Hindlimb muscle (tissue), 1 donor: Measurements from ENCODE around the gene MYADM. TPM values are rescaled to one million over a fixed set of nuclear protein-coding genes. Genes with fewer than 3 reads are reported as not detected.
"Not testable (repeated sequence)": the region's sequence is repeated elsewhere in the genome, so short reads cannot be mapped to it uniquely, and the experiment has no call there.

Experiments
- DNase-seq: peaks from one replicate; pipeline ENCODE4 v3.0.0-alpha.2; 2013
- polyA plus RNA-seq: library from polyadenylated mRNA; unstranded; fragments of 120-200 nt; gene quantifications from one replicate; pipeline ENCODE4 v1.2.1, GENCODE V29; 2013; ENCODE audit not compliant: insufficient read length

Gene MYADM
- polyA plus RNA-seq, 1 donor = 184 TPM

DNA sequence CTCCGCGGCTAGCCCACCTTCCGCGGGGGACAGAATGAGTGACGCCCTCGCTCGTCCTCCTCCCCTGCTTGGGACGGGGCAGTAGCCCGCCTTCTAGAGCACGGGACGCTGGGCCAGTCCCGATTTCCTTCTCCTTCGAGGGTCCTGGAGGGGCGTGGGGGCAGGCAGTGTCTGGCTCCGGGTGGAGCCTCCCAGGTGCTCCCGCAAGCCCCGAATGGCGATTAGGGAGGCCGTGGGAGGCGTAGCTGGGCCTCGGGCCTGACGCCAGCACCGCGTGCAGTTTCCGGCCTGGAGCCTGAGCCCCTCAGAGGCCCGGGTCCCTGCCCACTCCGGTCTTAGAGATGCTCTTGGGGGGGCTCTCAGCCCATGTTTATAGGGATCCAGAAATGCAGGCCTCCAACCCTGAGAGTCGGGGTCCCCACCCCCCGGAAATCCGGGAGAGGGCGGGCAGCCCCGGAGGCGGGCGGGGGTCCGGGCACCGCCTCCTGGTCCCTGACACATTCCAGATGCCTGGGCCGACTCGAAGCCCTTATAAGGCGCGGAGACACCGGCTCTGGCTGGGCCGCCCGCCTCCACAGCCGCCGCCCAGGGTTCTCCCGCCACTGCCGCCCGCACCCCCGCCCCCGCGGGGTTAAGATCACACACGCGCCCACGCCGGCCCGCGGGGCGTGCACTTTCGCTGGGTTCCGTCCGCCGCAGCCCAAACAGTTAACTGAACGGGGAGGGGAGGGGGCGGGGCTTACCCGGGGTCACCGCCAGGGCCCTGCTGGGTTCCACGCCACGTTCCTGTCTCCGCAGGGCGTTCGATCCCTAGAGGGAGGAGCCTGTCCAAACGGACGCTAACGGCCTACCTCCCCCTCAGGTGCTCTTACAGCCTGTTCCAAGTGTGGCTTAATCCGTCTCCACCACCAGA lies 1.5 kb downstream of the MYADM start:
- DNase-seq = peak; percentile 86

DNA sequence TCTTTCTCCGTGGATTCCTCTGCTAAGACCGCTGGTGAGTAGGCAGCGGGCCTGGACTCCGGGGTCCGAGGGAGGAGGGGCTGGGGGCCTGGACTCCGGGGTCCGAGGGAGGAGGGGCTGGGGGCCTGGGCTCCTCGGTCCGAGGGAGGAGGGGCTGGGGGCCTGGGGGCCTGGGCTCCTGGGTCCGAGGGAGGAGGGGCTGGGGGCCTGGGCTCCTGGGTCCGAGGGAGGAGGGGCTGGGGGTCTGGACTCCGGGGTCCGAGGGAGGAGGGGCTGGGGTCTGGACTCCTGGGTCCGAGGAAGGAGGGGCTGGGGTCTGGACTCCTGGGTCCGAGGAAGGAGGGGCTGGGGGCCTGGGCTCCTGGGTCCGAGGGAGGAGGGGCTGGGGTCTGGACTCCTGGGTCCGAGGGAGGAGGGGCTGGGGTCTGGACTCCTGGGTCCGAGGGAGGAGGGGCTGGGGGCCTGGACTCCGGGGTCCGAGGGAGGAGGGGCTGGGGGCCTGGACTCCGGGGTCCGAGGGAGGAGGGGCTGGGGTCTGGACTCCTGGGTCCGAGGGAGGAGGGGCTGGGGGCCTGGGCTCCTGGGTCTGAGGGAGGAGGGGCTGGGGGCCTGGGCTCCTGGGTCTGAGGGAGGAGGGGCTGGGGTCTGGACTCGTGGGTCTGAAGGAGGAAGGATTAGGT lies 2.3 kb downstream of the MYADM start:
- DNase-seq = not testable (repeated sequence)

DNA sequence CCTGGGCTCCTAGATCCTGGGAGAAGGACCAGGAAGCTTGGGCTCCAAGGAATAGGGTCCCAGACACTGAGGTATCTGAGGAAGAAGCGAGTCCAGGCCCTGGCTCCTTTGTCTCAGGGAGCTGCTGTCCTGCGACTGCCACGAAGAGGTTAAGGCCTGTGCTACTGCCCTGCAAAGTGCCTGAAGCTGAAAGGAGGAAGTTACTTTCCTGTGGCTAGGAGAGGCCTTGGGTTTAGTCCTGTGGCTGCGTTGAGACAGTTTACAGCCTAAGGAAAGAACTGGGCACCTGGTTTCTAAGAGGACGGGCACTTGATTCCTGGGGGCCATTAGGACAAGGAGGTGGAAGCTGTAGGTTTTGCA lies 2.8 kb downstream of the MYADM start:
- DNase-seq = no peak

DNA sequence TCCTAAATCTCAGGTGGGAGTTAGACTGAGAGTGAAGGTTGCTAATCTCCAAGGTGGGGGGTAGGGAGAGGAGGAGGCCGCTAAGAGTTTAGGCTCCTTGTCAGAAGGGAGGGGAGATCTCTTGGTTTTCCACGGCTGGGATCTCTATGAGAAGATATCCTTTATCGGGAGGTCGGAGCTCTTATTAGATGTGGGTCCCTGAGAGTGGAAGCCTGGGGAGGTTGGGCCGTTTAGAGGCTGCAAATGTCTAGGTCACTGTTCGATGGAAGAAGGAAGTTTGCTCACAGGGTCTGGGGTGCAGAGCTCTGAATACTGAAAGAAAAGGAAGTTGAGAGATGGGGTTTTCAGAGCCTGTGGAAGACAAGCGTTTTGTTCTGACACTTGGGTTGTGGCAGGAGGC lies 3.8 kb downstream of the MYADM start:
- DNase-seq = no peak

DNA sequence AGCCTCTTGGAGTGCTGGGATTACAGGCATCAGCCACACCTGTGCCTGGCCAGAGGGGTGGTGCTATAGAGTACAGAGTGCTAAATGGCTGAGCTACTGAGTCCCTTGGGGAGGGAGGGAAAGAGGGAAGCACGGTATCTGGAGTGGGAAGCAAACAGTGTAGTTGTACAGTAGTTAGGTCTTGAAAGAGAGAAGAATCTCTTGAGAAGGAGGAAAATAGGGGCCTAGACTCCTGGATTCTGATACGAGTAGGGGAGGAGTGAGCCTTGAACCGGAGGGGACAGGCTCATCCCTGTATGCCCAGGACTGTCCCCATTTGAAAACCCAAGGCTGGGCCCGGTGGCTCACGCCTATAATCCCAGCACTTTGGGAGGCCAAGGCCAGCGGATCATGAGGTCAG lies 5.1 kb downstream of the MYADM start:
- DNase-seq = no peak

DNA sequence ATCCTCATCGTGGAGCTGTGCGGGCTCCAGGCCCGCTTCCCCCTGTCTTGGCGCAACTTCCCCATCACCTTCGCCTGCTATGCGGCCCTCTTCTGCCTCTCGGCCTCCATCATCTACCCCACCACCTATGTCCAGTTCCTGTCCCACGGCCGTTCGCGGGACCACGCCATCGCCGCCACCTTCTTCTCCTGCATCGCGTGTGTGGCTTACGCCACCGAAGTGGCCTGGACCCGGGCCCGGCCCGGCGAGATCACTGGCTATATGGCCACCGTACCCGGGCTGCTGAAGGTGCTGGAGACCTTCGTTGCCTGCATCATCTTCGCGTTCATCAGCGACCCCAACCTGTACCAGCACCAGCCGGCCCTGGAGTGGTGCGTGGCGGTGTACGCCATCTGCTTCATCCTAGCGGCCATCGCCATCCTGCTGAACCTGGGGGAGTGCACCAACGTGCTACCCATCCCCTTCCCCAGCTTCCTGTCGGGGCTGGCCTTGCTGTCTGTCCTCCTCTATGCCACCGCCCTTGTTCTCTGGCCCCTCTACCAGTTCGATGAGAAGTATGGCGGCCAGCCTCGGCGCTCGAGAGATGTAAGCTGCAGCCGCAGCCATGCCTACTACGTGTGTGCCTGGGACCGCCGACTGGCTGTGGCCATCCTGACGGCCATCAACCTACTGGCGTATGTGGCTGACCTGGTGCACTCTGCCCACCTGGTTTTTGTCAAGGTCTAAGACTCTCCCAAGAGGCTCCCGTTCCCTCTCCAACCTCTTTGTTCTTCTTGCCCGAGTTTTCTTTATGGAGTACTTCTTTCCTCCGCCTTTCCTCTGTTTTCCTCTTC lies 6.3 kb downstream of the MYADM start:
- DNase-seq = no peak

DNA sequence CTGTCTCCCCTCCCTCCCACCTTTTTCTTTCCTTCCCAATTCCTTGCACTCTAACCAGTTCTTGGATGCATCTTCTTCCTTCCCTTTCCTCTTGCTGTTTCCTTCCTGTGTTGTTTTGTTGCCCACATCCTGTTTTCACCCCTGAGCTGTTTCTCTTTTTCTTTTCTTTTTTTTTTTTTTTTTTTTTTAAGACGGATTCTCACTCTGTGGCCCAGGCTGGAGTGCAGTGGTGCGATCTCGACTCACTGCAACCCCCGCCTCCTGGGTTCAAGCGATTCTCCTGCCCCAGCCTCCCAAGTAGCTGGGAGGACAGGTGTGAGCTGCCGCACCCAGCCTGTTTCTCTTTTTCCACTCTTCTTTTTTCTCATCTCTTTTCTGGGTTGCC lies 6.9 kb downstream of the MYADM start:
- no peak for DNase-seq

DNA sequence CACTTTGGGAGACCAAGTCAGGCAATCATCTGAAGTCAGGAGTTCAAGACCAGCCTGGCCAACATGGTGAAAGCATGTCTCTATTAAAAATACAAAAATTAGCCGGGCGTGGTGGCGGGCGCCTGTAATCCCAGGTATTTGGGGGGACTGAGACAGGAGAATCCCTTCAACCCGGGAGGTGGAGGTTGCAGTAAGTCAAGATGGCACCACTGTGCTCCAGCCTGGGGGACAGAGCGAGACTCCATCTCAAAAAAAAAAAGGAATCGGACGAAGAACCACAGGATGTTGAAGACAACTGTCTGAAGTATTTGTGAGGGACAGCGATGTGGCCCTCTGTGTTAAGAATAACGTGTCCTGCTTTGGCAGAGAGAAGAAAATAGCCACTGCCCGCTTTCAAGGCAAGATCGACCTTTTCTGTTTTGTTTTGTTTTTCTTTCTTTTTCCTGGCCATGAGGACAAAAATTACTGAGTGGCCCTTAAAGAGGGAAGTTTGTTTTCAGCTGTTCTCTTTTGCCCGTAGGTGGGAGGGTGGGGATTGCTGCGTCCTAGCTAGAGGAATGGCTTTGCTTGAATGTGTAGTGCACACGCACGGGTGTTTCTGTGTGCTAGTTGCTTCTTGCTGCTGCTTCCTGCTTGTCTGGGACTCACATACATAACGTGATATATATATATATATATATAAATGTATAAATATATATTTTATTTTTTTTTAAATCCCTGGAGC lies 8.1 kb downstream of the MYADM start:
- no peak for DNase-seq

DNA sequence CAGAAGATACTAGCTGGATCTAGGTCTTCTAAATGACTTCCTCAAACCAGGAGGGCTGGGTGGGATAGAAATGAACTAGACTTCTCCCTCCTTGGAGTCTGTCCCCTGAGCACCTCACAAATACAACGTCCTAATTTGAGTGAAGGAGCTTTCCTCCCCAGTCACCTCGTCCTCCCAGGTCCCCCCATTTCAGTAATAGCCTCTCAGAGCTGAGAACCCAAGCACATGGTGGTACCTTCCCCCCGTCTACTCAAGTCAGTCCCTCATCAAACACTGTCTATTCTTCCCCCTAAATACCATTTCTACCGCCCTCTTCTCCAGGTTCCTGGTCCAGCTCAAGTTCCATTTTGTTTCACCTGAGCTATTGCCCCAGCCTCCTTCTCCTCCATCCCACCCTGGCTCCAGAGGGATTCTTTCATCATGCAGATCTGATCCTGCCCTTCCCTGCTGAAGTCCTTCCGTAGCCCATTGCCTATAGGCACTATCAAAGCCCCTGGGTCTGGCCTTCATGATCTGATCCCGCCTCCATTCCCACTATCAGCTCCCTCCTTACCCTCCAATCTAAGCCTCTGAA lies 9.1 kb downstream of the MYADM start:
- no peak for DNase-seq

DNA sequence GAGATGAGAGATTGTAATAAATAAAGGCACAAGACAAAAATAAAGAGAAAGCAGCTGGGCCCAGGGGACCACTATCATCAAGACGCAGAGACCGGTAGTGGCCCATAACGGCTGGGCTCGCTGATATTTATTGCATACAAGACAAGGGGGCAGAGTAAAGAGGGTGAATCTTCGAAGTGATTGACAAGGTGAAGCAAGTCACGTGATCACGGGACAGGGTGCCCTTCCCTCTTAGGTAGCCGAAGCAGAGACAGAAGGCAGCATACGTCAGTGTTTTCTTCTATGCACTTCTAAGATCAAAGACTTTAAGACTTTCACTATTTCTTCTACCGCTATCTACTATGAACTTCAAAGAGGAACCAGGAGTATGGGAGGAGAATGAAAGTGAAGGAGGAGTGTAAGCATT lies 9.7 kb downstream of the MYADM start:
- DNase-seq = no peak

DNA sequence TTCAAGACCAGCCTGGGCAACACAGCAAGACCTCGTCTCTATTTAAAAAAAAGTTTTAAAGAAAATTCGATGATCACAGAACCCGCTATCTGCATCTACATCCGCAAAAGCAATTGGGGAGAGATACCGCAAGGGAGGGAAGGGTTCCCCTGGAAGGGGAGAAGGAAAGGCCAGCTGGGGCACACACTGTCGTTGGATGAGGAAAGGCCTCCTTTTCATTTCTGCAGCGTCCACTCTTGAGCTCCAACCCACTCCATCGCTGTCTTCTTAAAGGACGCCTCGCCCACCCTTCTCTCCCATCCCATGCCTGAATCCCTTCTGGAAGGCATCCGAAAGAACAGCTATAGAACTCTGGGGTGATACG lies 11.1 kb downstream of the MYADM start:
- DNase-seq = no peak

DNA sequence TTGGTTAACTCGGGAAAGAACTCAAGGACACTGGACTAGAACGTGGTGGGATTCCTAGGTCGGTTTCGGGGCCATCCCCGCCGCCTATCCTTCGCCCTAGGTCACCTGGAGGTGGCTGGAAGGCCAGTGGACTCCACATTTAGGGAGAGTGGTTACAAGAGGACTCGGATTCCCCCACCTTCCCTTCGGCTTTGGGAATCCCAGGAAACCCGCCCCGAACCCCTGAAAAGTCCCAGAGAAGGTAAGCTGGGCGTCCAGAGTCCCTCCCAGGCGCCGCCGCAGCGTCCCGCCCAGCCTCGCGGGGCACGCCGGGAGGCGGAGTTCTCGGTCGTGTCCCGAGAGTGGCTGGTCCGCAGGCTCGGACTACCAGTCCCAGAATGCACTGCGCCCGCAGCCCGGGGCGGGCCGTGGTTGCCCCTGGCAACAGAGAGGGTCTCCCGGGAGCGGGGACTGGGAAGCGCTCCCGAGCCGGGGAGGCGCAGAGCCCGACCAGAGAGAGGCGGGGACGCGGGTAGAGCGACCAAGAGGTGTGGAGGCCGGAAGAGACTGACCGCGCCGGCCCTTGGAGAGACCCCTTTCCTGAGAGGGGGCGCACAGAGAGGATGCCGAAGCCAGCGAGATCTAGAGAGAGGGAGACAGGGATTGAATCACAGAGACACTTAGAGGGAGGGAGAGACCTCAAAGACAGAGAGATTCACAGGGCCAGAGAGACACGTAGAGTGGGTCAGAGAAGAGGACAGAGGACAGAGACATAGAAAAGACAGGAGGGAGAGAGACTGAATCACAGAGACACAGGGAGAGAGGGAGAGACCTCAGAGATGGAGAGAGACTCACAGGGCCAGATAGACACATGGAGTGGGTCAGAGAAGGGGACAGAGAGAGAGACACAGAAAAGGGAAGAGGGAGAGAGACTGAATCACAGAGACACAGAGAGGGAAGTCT lies 11.7 kb downstream of the MYADM start:
- peak; percentile 97 for DNase-seq

DNA sequence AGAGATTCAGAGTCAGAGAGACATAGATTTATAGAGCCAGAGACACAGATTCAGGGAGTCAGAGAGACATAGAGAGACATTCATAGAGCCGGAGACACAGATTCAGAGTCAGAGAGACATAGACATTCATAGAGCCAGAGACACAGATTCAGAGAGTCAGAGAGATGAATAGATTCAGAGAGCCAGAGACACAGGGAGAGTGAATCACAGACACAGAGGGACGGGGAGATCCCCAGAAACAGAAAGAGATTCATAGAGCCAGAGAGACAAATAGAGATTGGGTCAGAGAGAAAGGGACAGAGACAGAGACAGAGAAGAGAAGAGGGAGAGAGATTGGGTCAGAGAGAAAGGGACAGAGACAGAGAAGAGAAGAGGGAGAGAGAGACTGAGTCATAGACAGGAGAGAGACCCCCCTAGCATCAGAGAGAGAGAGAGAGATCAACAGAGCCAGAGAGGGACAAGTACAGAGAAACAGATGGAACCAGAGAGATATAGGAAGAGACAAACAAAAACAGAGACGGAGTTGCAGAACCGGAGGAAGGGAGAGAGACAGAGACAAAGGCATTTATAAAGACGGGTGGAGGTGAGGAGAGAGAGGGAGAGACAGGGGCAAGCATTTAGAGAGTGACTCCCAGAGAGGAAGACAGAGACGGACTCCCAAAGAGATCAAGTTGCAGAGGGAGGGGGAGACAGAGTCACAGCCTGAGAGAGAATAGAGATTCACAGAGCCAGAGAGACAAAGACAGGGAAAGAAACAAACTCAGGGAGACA lies 13.2 kb downstream of the MYADM start:
- DNase-seq = no peak

DNA sequence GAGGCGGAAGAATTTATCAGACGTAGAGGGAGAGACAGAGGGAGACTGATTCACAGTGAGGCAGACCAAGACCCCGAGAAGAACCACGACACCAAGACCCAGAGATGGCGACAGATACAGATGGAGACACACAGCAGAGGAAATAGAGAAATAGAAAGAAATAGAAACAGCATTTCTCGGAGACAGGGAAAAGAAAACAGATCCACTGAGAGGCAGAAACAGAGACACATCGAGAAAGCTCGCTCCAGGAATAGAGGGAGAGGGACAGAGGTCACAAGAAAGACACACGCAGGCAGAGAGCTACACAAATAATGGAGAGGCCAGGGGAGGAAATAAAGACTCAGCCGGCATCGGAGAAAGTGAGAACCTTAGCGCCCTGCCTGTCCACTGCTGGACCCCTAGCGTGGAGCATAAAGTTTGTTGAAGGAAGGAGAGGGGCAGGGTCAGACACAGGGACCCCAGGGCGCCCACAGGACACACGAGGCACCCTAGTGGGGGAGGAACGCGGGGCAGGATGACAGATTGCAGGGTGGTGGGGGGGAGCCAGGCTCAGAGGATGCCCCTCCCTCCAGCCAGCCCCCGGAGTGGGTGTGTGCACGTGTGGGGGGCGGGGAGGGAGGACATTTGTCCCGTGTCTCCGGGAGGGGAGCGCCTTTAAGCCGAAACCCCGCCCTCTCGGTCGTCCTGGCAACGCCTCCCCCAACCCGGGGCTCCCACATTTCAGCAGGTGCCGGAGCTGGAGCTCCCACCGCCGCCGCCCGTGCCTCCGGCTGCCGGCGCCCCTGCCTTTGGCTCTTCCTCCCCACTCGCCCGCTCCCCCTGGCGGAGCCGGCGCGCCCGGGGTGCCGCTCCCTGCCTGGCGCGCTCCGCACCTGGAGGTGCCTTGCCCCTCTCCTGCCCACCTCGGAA lies 14.1 kb downstream of the MYADM start, which contains the start of gene PRKCG:
Gene PRKCG (plus strand): TSS at position 716 of the 909 bp plus-strand sequence. CDS start 298 bp downstream, outside the sequence.
- DNase-seq = no peak

DNA sequence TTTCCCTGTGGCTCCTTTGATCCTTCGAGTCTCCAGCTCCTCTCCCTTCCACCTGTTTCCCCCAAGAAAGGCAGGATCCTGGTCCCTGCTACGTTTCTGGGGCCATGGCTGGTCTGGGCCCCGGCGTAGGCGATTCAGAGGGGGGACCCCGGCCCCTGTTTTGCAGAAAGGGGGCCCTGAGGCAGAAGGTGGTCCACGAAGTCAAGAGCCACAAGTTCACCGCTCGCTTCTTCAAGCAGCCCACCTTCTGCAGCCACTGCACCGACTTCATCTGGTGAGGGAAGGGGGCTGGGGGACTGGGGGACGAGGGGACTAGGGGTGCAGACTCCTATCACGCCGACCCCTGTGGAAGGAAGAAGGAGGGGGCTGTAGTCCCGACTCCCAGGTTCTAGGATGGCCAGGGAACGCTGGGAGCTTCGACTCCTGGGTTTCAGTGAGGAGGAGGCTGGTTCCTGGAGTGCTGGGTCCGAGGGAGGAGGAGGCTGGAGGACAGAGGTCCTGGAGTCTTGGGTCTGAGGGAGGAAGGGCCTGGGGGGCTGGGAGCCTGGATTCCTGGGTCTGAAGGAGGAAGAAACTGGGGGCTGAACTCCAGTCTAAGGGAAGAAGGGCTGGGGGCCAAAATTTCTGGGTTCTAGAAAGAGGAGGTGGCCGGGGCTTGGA lies 14.8 kb downstream of the MYADM start:
- DNase-seq = no peak

DNA sequence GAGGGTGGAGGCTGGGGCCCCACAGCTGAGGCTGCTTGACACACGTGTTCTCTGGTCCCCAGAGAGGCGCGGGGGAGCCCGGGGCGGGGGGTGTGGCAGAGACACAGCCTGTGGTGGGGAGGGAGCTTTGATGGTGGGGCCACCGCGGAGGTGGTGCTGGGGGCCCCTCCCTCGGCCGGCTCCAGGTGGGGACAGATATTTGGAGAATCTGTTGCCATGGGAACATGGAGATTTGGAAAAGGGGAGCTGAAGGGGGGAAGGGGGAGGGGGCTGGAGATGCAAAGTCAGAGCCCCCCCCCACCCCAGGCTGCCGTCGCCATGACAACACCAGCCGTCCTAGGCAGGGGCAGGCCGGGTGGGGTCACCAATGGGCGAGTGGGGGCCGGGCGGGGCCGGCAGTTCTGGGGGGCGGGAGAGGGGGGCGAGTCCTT lies 15.6 kb downstream of the MYADM start:
- no peak for DNase-seq

DNA sequence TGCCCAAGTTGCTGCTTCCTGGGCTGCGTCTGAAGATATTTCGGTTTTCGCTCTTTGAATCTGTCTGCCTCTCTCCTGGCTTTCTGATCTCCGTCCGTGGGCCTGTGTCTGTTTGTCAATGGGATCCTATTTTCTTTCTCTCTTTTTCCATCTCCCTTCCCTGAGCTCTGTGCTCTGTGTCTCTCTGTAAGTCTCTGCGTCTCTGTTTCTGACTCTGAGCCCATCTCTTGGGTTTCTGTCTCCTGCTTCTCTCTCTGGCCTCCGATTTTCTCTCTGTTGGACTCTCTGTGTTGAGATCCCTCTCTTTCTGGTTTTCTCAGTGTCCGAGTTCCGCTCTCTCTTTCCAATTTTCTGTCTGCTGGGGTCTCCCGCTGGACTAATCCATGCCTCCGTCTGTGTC lies 16.1 kb downstream of the MYADM start:
- no peak for DNase-seq

DNA sequence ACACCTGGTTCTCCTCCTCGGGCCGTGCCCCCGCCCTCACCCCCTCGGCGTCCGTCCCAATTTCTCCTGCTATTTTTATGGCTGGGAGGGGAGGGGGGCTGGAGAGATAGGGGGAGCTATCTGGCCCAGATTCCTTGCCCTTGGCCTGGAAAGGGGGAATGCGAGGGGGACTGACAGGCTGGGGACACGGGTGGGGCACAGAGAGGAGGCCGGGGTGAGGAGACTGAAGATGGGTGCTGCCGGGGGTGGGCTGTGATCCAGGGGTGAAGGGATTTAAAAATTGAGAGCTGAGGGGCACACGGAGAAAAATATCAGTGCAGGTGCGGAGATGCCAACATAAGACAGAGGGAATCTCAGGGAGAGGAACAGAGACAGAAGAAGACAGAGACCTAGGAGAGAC lies 16.6 kb downstream of the MYADM start:
- DNase-seq = no peak
